Liver (tissue), 3 donors: ENCODE data around the gene RNASEH2A.

Experiments used
- EGR1 ChIP-seq, 2 donors: IDR thresholded peaks; 2 replicates each; pipeline ENCODE4 v1.6.1; 2016 to 2018; ENCODE audit warnings: antibody characterized with exemption in 2 of 2, low read depth in 2 of 2
- FOXA1 ChIP-seq: IDR thresholded peaks from 2 replicates; pipeline ENCODE4 v1.6.1; 2016; ENCODE audit warnings: antibody characterized with exemption
- GABPA ChIP-seq, 2 donors: IDR thresholded peaks in 1 of 2; conservative IDR thresholded peaks in 1 of 2; 2 replicates each; pipeline ENCODE4 v1.6.1; 2016; ENCODE audit warnings: antibody characterized with exemption in 2 of 2, mild to moderate bottlenecking in 1 of 2, moderate library complexity in 1 of 2
- JUND ChIP-seq, 2 donors: IDR thresholded peaks; 2 replicates each; pipeline ENCODE4 v1.6.1; 2016; ENCODE audit warnings: antibody characterized with exemption in 2 of 2
- NR2F2 ChIP-seq: IDR thresholded peaks from 2 replicates; pipeline ENCODE4 v1.6.1; 2016; ENCODE audit warnings: antibody characterized with exemption
- RAD21 ChIP-seq, 2 donors: IDR thresholded peaks; 2 replicates each; pipeline ENCODE4 v1.6.1; 2016; ENCODE audit warnings: antibody characterized with exemption in 2 of 2, mild to moderate bottlenecking in 2 of 2
- REST ChIP-seq: IDR thresholded peaks from 2 replicates; pipeline ENCODE4 v1.6.1; 2016; ENCODE audit warnings: antibody characterized with exemption, mild to moderate bottlenecking
- SP1 ChIP-seq: IDR thresholded peaks from 2 replicates; pipeline ENCODE4 v1.6.1; 2018; ENCODE audit warnings: antibody characterized with exemption, mild to moderate bottlenecking
- TAF1 ChIP-seq: conservative IDR thresholded peaks from 2 replicates; pipeline ENCODE4 v1.6.1; 2016; ENCODE audit warnings: antibody characterized with exemption, mild to moderate bottlenecking
- TF ChIP-seq, protein P1 (sequence below): fragments of 150-350 bp; IDR thresholded peaks from 2 replicates; pipeline ENCODE4 v1.5.1; 2017; ENCODE audit warnings: improper control_type of control experiment, low read depth, low read length; ENCODE audit not compliant: missing input control
- TF ChIP-seq, protein P2 (sequence below): IDR thresholded peaks from 2 replicates; pipeline ENCODE4 v1.6.1; 2016; ENCODE audit warnings: antibody characterized with exemption
- TF ChIP-seq, protein P3 (sequence below): IDR thresholded peaks from 2 replicates; pipeline ENCODE4 v1.6.1; 2016; ENCODE audit warnings: antibody characterized with exemption
- TF ChIP-seq, protein P4 (sequence below): IDR thresholded peaks from 2 replicates; pipeline ENCODE4 v1.6.1; 2016; ENCODE audit warnings: antibody characterized with exemption
- donor health status: healthy.
- donor health status: healthy.

GRCh38 chr19:12782174-12782423, 24.3 kb upstream of the RNASEH2A start:
- TF ChIP-seq, protein P1, sequence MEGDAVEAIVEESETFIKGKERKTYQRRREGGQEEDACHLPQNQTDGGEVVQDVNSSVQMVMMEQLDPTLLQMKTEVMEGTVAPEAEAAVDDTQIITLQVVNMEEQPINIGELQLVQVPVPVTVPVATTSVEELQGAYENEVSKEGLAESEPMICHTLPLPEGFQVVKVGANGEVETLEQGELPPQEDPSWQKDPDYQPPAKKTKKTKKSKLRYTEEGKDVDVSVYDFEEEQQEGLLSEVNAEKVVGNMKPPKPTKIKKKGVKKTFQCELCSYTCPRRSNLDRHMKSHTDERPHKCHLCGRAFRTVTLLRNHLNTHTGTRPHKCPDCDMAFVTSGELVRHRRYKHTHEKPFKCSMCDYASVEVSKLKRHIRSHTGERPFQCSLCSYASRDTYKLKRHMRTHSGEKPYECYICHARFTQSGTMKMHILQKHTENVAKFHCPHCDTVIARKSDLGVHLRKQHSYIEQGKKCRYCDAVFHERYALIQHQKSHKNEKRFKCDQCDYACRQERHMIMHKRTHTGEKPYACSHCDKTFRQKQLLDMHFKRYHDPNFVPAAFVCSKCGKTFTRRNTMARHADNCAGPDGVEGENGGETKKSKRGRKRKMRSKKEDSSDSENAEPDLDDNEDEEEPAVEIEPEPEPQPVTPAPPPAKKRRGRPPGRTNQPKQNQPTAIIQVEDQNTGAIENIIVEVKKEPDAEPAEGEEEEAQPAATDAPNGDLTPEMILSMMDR: peak; percentile 1
- TF ChIP-seq REST (no peak), GABPA (IDR thresholded peaks at IDR 0.05 in 1 of 2, conservative IDR thresholded peaks at IDR 0.05 in 1 of 2) (no peak), EGR1 (IDR thresholded peaks at IDR 0.05; ENCODE audit: low read depth in 2 of 2) (no peak), FOXA1 (no peak), RAD21 (IDR thresholded peaks at IDR 0.05) (no peak), TAF1 (no peak), NR2F2 (no peak), JUND (IDR thresholded peaks at IDR 0.05) (no peak), SP1 (peak; percentile 4)
- TF ChIP-seq, protein P2, sequence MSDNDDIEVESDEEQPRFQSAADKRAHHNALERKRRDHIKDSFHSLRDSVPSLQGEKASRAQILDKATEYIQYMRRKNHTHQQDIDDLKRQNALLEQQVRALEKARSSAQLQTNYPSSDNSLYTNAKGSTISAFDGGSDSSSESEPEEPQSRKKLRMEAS: no peak
- TF ChIP-seq, protein P3, sequence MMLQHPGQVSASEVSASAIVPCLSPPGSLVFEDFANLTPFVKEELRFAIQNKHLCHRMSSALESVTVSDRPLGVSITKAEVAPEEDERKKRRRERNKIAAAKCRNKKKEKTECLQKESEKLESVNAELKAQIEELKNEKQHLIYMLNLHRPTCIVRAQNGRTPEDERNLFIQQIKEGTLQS: no peak
- TF ChIP-seq, protein P4, sequence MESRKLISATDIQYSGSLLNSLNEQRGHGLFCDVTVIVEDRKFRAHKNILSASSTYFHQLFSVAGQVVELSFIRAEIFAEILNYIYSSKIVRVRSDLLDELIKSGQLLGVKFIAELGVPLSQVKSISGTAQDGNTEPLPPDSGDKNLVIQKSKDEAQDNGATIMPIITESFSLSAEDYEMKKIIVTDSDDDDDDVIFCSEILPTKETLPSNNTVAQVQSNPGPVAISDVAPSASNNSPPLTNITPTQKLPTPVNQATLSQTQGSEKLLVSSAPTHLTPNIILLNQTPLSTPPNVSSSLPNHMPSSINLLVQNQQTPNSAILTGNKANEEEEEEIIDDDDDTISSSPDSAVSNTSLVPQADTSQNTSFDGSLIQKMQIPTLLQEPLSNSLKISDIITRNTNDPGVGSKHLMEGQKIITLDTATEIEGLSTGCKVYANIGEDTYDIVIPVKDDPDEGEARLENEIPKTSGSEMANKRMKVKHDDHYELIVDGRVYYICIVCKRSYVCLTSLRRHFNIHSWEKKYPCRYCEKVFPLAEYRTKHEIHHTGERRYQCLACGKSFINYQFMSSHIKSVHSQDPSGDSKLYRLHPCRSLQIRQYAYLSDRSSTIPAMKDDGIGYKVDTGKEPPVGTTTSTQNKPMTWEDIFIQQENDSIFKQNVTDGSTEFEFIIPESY: no peak
